Left lung (tissue), 10 donors: Measurements from ENCODE around the gene AGAP1. TPM values are rescaled to one million over a fixed set of nuclear protein-coding genes. Genes with fewer than 3 reads are reported as not detected.

Source experiments
- ATAC-seq: fragments of 200-7000 bp; cut with Tn5 transposase; one replicate; pipeline ENCODE4 v1.9.1; 2020; ENCODE audit warnings: moderate library complexity
- DNase-seq, 4 donors: peaks; one replicate each; pipeline ENCODE4 v3.0.0-alpha.2; 2013 to 2020
- H3K27ac ChIP-seq, 2 donors: fragments of 200-600 bp; sonication (generic) in 1 of 2; one replicate each; pipeline versions ENCODE4 v1.5.0 to v1.8.0; 2020 to 2021
- H3K27me3 ChIP-seq, 2 donors: fragments of 200-600 bp; sonication (generic) in 1 of 2; one replicate each; pipeline versions ENCODE4 v1.5.0 to v1.8.0; 2020 to 2021
- H3K36me3 ChIP-seq, 2 donors: fragments of 200-600 bp; sonication (generic) in 1 of 2; one replicate each; pipeline versions ENCODE4 v1.5.0 to v1.8.0; 2020 to 2021
- H3K4me1 ChIP-seq, 2 donors: fragments of 200-600 bp; one replicate each; pipeline ENCODE4 v1.8.0; 2021
- H3K4me3 ChIP-seq, 2 donors: fragments of 200-600 bp; sonication (generic) in 1 of 2; one replicate each; pipeline versions ENCODE4 v1.5.0 to v1.8.0; 2020 to 2021; ENCODE audit warnings: mild to moderate bottlenecking in 1 of 2
- H3K9me3 ChIP-seq, 2 donors: fragments of 200-600 bp; sonication (generic) in 1 of 2; one replicate each; pipeline versions ENCODE4 v1.5.0 to v1.8.0; 2020 to 2021
- intact Hi-C, 2 donors: fragments of 100-400 bp; cut with DNase I; formaldehyde crosslinking; loops; one replicate each; pipeline versions ENCODE4 v1.11.2 to v1.14.2; 2022
- polyA plus RNA-seq, 6 donors: library from polyadenylated mRNA; unstranded; fragments of 120-200 nt; gene quantifications; one replicate each; pipeline ENCODE4 v1.2.1, GENCODE V29; 2013; ENCODE audit not compliant: insufficient read length in 6 of 6
- total RNA-seq, 2 donors: library from RNA; stranded (reverse); fragmentation: NEBNext Ultra II Directional; extraction: Animal tissue kit (Norgen Biotek cat#: 25700); gene quantifications; one replicate each; pipeline ENCODE4 v1.2.1, GENCODE V29; 2021
- TF ChIP-seq, protein P1 (sequence below), 2 donors: fragments of 200-600 bp; sonication (generic) in 1 of 2; IDR thresholded peaks; one replicate each; pipeline versions ENCODE4 v1.5.0 to v1.8.0; 2021; ENCODE audit warnings: antibody characterized with exemption in 2 of 2
- donor health status: DM: no; HTN: yes; CAD: no.
- donor health status: DM: no; HTN: no; CAD: no.

Gene AGAP1
- total and polyA plus RNA-seq, 8 donors: 13.1 to 25.4 (median 22.4) TPM

DNA sequence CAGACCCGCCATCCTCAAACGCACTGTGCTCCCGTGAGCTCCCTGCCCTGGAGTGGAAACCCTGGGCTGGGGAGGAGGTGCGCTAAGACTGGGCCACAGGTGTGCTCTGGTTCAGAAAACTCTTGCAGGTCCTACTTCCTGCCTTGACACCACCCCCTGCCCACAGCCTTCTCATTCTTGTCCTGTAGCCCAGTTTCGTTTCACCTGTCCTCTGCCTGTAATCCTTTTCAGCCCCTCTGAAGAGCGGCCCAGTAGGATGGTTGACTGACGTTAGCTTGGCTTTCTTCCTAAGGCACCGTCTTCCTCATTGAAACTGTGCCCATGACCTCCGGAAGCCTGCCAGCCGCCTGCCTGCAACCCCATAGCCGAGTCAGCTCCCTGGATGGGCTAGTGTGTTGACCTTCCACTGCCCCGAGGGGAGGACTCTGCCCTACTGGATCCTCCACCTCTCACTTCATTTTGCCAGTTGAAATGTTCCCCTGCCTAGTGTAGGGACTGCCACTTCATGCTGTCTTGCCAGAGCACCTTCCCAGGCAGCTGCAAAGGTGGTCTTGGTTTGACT is 116.9 kb downstream of the AGAP1 start:
- Histone ChIP-seq H3K27me3 (no peaks in the 10 kb centered on the region), H3K36me3 (no peaks in the 10 kb centered on the region), H3K9me3 (no peaks in the 10 kb centered on the region), H3K4me3 (no peak overlapping the region), H3K4me1 (peaks cover 4 to 8% of the 10 kb centered on the region in 2 donors), H3K27ac (no peak overlapping the region)
- intact Hi-C loops: no loop called here
- TF ChIP-seq, protein P1, sequence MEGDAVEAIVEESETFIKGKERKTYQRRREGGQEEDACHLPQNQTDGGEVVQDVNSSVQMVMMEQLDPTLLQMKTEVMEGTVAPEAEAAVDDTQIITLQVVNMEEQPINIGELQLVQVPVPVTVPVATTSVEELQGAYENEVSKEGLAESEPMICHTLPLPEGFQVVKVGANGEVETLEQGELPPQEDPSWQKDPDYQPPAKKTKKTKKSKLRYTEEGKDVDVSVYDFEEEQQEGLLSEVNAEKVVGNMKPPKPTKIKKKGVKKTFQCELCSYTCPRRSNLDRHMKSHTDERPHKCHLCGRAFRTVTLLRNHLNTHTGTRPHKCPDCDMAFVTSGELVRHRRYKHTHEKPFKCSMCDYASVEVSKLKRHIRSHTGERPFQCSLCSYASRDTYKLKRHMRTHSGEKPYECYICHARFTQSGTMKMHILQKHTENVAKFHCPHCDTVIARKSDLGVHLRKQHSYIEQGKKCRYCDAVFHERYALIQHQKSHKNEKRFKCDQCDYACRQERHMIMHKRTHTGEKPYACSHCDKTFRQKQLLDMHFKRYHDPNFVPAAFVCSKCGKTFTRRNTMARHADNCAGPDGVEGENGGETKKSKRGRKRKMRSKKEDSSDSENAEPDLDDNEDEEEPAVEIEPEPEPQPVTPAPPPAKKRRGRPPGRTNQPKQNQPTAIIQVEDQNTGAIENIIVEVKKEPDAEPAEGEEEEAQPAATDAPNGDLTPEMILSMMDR (IDR thresholded peaks at IDR 0.05): no peak
- ATAC-seq: no peak
- DNase-seq: no peak

DNA sequence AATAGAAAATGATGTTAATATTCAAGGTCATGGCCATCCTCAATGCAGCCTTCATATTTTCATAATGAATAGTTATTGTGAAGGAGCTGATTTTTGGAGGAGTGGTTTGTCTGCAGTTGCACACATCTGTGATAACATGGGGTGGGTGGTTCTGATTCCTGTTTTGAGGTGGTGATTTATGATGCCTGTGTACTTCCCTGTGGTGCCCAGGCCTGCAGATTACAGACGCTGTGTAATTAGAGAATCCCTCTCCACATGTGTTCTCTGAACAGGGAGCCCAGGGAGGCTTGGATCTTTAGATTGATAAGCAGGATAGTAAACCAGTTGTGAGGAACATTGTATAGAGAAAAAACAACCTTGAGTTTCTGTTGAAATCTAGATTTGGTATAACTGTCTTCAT is 117.5 kb downstream of the AGAP1 start:
- H3K4me1 ChIP-seq: peaks cover 0 to 8% of the 10 kb centered on the region in 2 donors
- no peaks in the 10 kb centered on the region for H3K36me3 ChIP-seq
- H3K27me3 ChIP-seq: no peaks in the 10 kb centered on the region
- no peak for ATAC-seq
- no peak for DNase-seq
- no peak overlapping the region for H3K27ac ChIP-seq
- TF ChIP-seq, protein P1 (IDR thresholded peaks at IDR 0.05): no peak
- H3K4me3 ChIP-seq: no peak overlapping the region
- intact Hi-C loops: no loop called here
- no peaks in the 10 kb centered on the region for H3K9me3 ChIP-seq

DNA sequence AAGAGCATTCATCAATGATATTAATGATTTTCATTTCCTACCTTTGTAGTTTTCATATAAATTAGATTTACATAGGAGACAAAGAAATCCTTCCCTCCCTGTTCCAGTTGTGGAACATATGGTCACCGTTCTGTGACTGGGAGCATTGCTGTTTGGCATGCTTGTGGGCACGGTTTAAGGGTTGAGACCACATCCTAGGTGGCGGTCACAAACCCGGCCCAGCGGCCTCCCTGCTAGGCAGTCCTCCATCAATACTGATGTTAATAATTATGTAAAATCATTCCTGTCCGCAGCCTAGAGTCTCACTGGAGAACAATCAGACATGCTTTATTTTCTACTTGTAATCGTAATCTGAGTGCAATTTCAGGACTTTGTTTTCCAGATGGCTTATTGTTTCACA is 117.9 kb downstream of the AGAP1 start:
- TF ChIP-seq, protein P1 (IDR thresholded peaks at IDR 0.05): no peak
- H3K36me3 ChIP-seq: no peaks in the 10 kb centered on the region
- no peaks in the 10 kb centered on the region for H3K27me3 ChIP-seq
- H3K4me1 ChIP-seq: peaks cover 0 to 8% of the 10 kb centered on the region in 2 donors
- ATAC-seq: no peak
- H3K4me3 ChIP-seq: no peak overlapping the region
- no peak for DNase-seq
- intact Hi-C loops: no loop called here
- H3K9me3 ChIP-seq: no peaks in the 10 kb centered on the region
- no peak overlapping the region for H3K27ac ChIP-seq

DNA sequence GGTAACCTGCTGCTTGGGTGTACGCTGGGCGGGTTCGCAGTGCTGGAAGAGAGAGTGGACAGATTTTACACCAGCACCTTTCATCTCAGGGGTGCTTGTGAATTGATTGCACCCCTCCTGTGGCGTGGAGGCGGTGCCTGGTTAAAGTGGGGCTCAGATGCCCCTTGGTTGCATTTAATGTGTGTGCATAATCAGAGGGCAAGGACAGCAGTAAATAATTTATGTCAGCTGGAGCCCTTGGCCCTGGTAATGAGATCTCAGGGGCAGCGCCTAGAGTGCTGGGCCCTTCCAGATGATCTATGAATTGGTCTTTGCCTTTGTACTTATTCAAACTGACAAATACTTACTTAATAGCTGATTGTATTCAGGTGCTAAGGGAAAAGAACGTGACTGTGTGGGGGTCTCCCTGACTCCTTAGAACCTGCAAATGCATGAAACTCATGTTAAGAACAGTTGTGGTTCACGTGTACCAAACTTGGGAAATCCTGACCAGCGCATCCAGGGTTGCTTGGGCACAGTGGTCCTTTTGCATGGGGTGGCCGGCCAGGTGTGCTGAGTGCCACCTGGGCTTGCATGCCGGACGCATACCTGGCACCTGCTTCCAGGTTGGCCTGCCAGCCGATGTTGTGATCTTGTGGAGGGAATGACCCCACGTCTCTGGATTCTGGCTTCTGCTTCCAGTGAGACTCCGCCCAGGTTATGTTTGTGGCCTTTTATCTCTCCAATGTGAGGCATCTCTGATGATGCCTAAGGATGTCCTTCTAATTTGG is 118.5 kb downstream of the AGAP1 start:
- Histone ChIP-seq H3K4me1 (peaks cover 0 to 9% of the 10 kb centered on the region in 2 donors), H3K9me3 (no peaks in the 10 kb centered on the region), H3K27me3 (no peaks in the 10 kb centered on the region), H3K4me3 (no peak overlapping the region), H3K36me3 (no peaks in the 10 kb centered on the region), H3K27ac (no peak overlapping the region)
- ATAC-seq (no peak), DNase-seq (no peak)
- intact Hi-C loops: no loop called here
- TF ChIP-seq, protein P1 (IDR thresholded peaks at IDR 0.05): no peak

DNA sequence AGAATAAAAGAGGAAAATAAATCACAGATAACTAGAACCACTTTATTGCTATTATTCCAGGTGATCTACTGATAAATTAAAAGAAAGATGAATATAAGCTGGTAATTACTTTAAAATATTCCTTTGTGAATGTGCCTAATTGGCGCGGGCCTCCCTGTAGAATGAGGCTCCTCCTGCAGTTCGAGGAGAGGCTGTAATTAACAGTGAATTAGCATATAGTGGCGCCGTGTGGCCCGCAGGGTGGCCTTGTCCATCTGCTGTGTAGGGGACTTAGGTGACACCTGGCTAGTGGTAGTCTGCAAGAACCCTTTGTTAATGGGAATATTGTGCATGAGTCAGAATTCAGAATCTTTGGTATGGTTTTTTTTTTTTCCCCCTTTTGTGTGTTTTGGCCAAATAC is 119.8 kb downstream of the AGAP1 start:
- no peak overlapping the region for H3K27ac ChIP-seq
- DNase-seq (no peak), ATAC-seq (no peak)
- H3K4me3 ChIP-seq: no peak overlapping the region
- H3K4me1 ChIP-seq: peaks cover 0 to 13% of the 10 kb centered on the region in 2 donors
- intact Hi-C loops: no loop called here
- TF ChIP-seq, protein P1 (IDR thresholded peaks at IDR 0.05): no peak
- H3K36me3 ChIP-seq: no peaks in the 10 kb centered on the region
- no peaks in the 10 kb centered on the region for H3K27me3 ChIP-seq
- no peaks in the 10 kb centered on the region for H3K9me3 ChIP-seq
